ENCODE results near the gene SCG5. TPM values are rescaled to one million over a fixed set of nuclear protein-coding genes. Genes with fewer than 3 reads are reported as not detected.

SCG5 gene
- total and polyA plus RNA-seq, 2 of the 13 experiments (the other 11 are each of a cell fraction or from before 2014, with no cell fraction given), result 2.3 to 3.5 TPM

- no peak overlapping the region for H2AFZ ChIP-seq (ENCODE audit: low read length)
- FAIRE-seq (no peak), DNase-seq (ENCODE audit: low spot score) (no peak), ATAC-seq (no peak)
- no peak overlapping the region for H3K4me2 ChIP-seq (ENCODE audit: low read depth, low read length)
- ChIA-PET CTCF (ENCODE audit: low intra/inter-chr PET ratio, low total read pairs) (no interaction called here), POLR2A (no interaction called here)
- no TSS peak for BruUV-seq (replicated peaks)
- no peaks in the 10 kb centered on the region for H3K27me3 ChIP-seq (ENCODE audit: control insufficient read depth in 1 of 2, insufficient read depth in 2 of 2, low read length in 2 of 2)
- H3K9me3 ChIP-seq (ENCODE audit: low read length), result no peaks in the 10 kb centered on the region
- no peaks in the 10 kb centered on the region for H3K79me2 ChIP-seq (ENCODE audit: insufficient read depth, low read length)
- in situ Hi-C loops (cut with HindIII; ENCODE audit: extremely low pct_ligation_motif_present, low pct_unique_long_range_greater_than_20kb), result no loop called here
- intact Hi-C loops (cut with micrococcal nuclease; ENCODE audit: unreplicated experiment), result no loop called here
- H3K9ac ChIP-seq (ENCODE audit: insufficient read depth, low read depth, low read length), result no peak overlapping the region
- H3K27ac ChIP-seq (ENCODE audit: extremely low read length, insufficient read depth, low read length), result no peak overlapping the region
- H3K36me3 ChIP-seq (replicated peaks in 1 of 2; ENCODE audit: control insufficient read depth in 1 of 2, insufficient read depth in 2 of 2, low read length in 2 of 2), result peaks cover 8 to 46% of the 10 kb centered on the region in 2 experiments
- H3K4me3 ChIP-seq (replicated peaks in 1 of 3; ENCODE audit: insufficient read depth in 1 of 3, low read depth in 2 of 3, low read length in 3 of 3), result no peak overlapping the region
- H3K4me1 ChIP-seq (ENCODE audit: insufficient read depth, low read length), result no peaks in the 10 kb centered on the region
- 100% methylated on average over 1 of the region's 1 CpG for WGBS (ENCODE audit: low lambda C conversion rate)
- no peaks in the 10 kb centered on the region for H4K20me1 ChIP-seq (ENCODE audit: insufficient read depth, low read length)
- TF ChIP-seq HIC2 (CRISPR knock-in tag; IDR thresholded peaks at IDR 0.05; ENCODE audit: low read depth) (no peak), ZNF234 (CRISPR knock-in tag; conservative IDR thresholded peaks at IDR 0.05) (no peak), NFAT5 (CRISPR knock-in tag; IDR thresholded peaks at IDR 0.05) (no peak), ZNF704 (CRISPR knock-in tag; IDR thresholded peaks at IDR 0.05; ENCODE audit: borderline replicate concordance) (no peak), LCORL (IDR thresholded peaks at IDR 0.05) (no peak), LCORL (CRISPR knock-in tag; IDR thresholded peaks at IDR 0.05) (no peak), PITX1 (CRISPR knock-in tag; IDR thresholded peaks at IDR 0.05) (no peak), ZNF570 (CRISPR knock-in tag; IDR thresholded peaks at IDR 0.05; ENCODE audit: borderline replicate concordance) (no peak), ZNF235 (CRISPR knock-in tag; IDR thresholded peaks at IDR 0.05; ENCODE audit: borderline replicate concordance) (no peak), ZNF383 (CRISPR knock-in tag; IDR thresholded peaks at IDR 0.05; ENCODE audit: borderline replicate concordance) (no peak)
- TF ChIP-seq, protein P1, sequence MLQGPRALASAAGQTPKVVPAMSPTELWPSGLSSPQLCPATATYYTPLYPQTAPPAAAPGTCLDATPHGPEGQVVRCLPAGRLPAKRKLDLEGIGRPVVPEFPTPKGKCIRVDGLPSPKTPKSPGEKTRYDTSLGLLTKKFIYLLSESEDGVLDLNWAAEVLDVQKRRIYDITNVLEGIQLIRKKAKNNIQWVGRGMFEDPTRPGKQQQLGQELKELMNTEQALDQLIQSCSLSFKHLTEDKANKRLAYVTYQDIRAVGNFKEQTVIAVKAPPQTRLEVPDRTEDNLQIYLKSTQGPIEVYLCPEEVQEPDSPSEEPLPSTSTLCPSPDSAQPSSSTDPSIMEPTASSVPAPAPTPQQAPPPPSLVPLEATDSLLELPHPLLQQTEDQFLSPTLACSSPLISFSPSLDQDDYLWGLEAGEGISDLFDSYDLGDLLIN (CRISPR knock-in tag; IDR thresholded peaks at IDR 0.05; ENCODE audit: borderline replicate concordance), result no peak
These were observed 3.8 kb upstream of the SCG5 start for GRCh38 chr15:32637704-32638103.
